ENCODE results near the gene MITD1.

The MITD1 gene

GRCh38 chr2:99166218-99166617 lies 14.6 kb downstream of the MITD1 start:
- no peak for DNase-seq (ENCODE audit: low read depth in 1 of 2, low spot score in 1 of 2)
- H3K27ac ChIP-seq (replicated peaks), result no peak overlapping the region
- no peaks in the 10 kb centered on the region for H3K27me3 ChIP-seq (ENCODE audit: insufficient read depth, poor library complexity, severe bottlenecking)
- TF ChIP-seq POLR2AphosphoS5 (IDR thresholded peaks at IDR 0.05; ENCODE audit: low read depth) (no peak), GABPA (IDR thresholded peaks at IDR 0.05; ENCODE audit: low read depth) (no peak), REST (IDR thresholded peaks at IDR 0.05; ENCODE audit: insufficient replicate concordance, low read depth) (no peak), SPI1 (IDR thresholded peaks at IDR 0.05; ENCODE audit: borderline replicate concordance, low read depth) (no peak), CTCF (IDR thresholded peaks at IDR 0.05; ENCODE audit: insufficient read depth, low read length) (no peak)
- no peak overlapping the region for H3K4me3 ChIP-seq (replicated peaks; ENCODE audit: insufficient read depth, low read length)

GRCh38 chr2:99159594-99159993 lies 21.3 kb downstream of the MITD1 start:
- no peak overlapping the region for H3K27ac ChIP-seq (replicated peaks)

GRCh38 chr2:99158599-99158998 lies 22.3 kb downstream of the MITD1 start:
- Histone ChIP-seq H3K27ac (replicated peaks) (no peak overlapping the region), H3K27me3 (ENCODE audit: insufficient read depth, poor library complexity, severe bottlenecking) (no peaks in the 10 kb centered on the region), H3K4me3 (replicated peaks; ENCODE audit: insufficient read depth, low read length) (no peak overlapping the region)
- no peak for DNase-seq (ENCODE audit: low read depth in 1 of 2, low spot score in 1 of 2)
- TF ChIP-seq CTCF (IDR thresholded peaks at IDR 0.05; ENCODE audit: insufficient read depth, low read length) (no peak), SPI1 (IDR thresholded peaks at IDR 0.05; ENCODE audit: borderline replicate concordance, low read depth) (no peak), REST (IDR thresholded peaks at IDR 0.05; ENCODE audit: insufficient replicate concordance, low read depth) (no peak), GABPA (IDR thresholded peaks at IDR 0.05; ENCODE audit: low read depth) (no peak), POLR2AphosphoS5 (IDR thresholded peaks at IDR 0.05; ENCODE audit: low read depth) (no peak)

More at GRCh38 chr2:99159594-99159993, 21.3 kb downstream of the MITD1 start:
- Histone ChIP-seq H3K4me3 (replicated peaks; ENCODE audit: insufficient read depth, low read length) (no peak overlapping the region), H3K27me3 (ENCODE audit: insufficient read depth, poor library complexity, severe bottlenecking) (no peaks in the 10 kb centered on the region)
- no peak for DNase-seq (ENCODE audit: low read depth in 1 of 2, low spot score in 1 of 2)
- TF ChIP-seq CTCF (IDR thresholded peaks at IDR 0.05; ENCODE audit: insufficient read depth, low read length) (no peak), SPI1 (IDR thresholded peaks at IDR 0.05; ENCODE audit: borderline replicate concordance, low read depth) (no peak), POLR2AphosphoS5 (IDR thresholded peaks at IDR 0.05; ENCODE audit: low read depth) (no peak), GABPA (IDR thresholded peaks at IDR 0.05; ENCODE audit: low read depth) (no peak), REST (IDR thresholded peaks at IDR 0.05; ENCODE audit: insufficient replicate concordance, low read depth) (no peak)

Measured in HL-60 (cell line).